ENCODE results near the gene DNAH14. TPM values are rescaled to one million over a fixed set of nuclear protein-coding genes. Genes with fewer than 3 reads are reported as not detected.

The DNAH14 gene
- total and polyA plus RNA-seq, 8 donors = 7.9 to 27.6 (median 17.5) TPM

- no peak for TF ChIP-seq CTCF (IDR thresholded peaks at IDR 0.05)
- Histone ChIP-seq H3K4me3 (no peak overlapping the region), H3K9me3 (no peaks in the 10 kb centered on the region), H3K36me3 (peaks cover 0 to 32% (median 5%) of the 10 kb centered on the region in 3 donors), H3K27ac (no peak overlapping the region), H3K27me3 (no peaks in the 10 kb centered on the region), H3K4me1 (peaks cover 11 to 22% (median 17%) of the 10 kb centered on the region in 3 donors)
- intact Hi-C loops (cut with DNase I) = no loop called here
- DNase-seq (no peak), ATAC-seq (no peak), FAIRE-seq (no peak)
- 33 to 35% methylated on average over 2 of the region's 2 CpGs for WGBS, 2 donors
Measured at GRCh38 chr1:225418059-225418458, 488.6 kb downstream of the DNAH14 start.

- Histone ChIP-seq H3K27ac (no peak overlapping the region), H3K27me3 (no peaks in the 10 kb centered on the region), H3K36me3 (peaks cover 0 to 32% (median 5%) of the 10 kb centered on the region in 3 donors), H3K4me3 (no peak overlapping the region), H3K9me3 (no peaks in the 10 kb centered on the region), H3K4me1 (peaks cover 12 to 22% (median 13%) of the 10 kb centered on the region in 3 donors)
- intact Hi-C loops (cut with DNase I) = no loop called here
- DNase-seq (no peak), FAIRE-seq (no peak), ATAC-seq (no peak)
- 56 to 63% methylated on average over 4 of the region's 4 CpGs for whole genome bisulfite sequencing, 2 donors
- no peak for TF ChIP-seq CTCF (IDR thresholded peaks at IDR 0.05)
Measured at GRCh38 chr1:225418598-225418997, 489.1 kb downstream of the DNAH14 start.

- no peak overlapping the region for H3K4me3 ChIP-seq
- no peaks in the 10 kb centered on the region for H3K9me3 ChIP-seq
- intact Hi-C loops (cut with DNase I) = no loop called here
- WGBS, 2 donors = 47 to 52% methylated on average over 14 of the region's 14 CpGs
- TF ChIP-seq CTCF (IDR thresholded peaks at IDR 0.05) = no peak
- peaks cover 0 to 25% (median 5%) of the 10 kb centered on the region in 3 donors for H3K36me3 ChIP-seq
- no peak for DNase-seq
- ATAC-seq = no peak
- no peaks in the 10 kb centered on the region for H3K27me3 ChIP-seq
- H3K4me1 ChIP-seq = peaks cover 19 to 32% (median 24%) of the 10 kb centered on the region in 3 donors
- H3K27ac ChIP-seq = peak overlapping the region in 1 of 4 donors; percentile 30
- FAIRE-seq = no peak
Measured at GRCh38 chr1:225422031-225422605, 492.6 kb downstream of the DNAH14 start.

GRCh38 chr1:225422795-225423517 lies 493.5 kb downstream of the DNAH14 start:
- intact Hi-C loops (cut with DNase I) = no loop called here
- 27 to 30% methylated on average over 7 of the region's 7 CpGs for WGBS, 2 donors
- no peak overlapping the region for H3K4me3 ChIP-seq
- DNase-seq (no peak), ATAC-seq (no peak), FAIRE-seq (no peak)
- TF ChIP-seq CTCF (IDR thresholded peaks at IDR 0.05) = no peak
- peak overlapping the region in 2 of 4 donors; percentile 27 to 30 for H3K27ac ChIP-seq
- peaks cover 0 to 17% (median 0%) of the 10 kb centered on the region in 3 donors for H3K36me3 ChIP-seq
- no peaks in the 10 kb centered on the region for H3K9me3 ChIP-seq
- H3K4me1 ChIP-seq = peaks cover 19 to 32% (median 24%) of the 10 kb centered on the region in 3 donors
- H3K27me3 ChIP-seq = no peaks in the 10 kb centered on the region

- 48 to 52% methylated on average over 2 of the region's 2 CpGs for WGBS, 2 donors
- intact Hi-C loops (cut with DNase I) = no loop called here
- H3K4me3 ChIP-seq = no peak overlapping the region
- ATAC-seq (no peak), DNase-seq (no peak), FAIRE-seq (no peak)
- H3K9me3 ChIP-seq = no peaks in the 10 kb centered on the region
- H3K27me3 ChIP-seq = no peaks in the 10 kb centered on the region
- peaks cover 0 to 12% (median 0%) of the 10 kb centered on the region in 3 donors for H3K36me3 ChIP-seq
- TF ChIP-seq CTCF (IDR thresholded peaks at IDR 0.05) = no peak
- no peak overlapping the region for H3K27ac ChIP-seq
- peaks cover 19 to 32% (median 24%) of the 10 kb centered on the region in 3 donors for H3K4me1 ChIP-seq
Measured at GRCh38 chr1:225423518-225423855, 494.0 kb downstream of the DNAH14 start.

Data from pancreas (tissue), 10 donors.